ENCODE data around the gene ST8SIA1.

Gene ST8SIA1

DNA sequence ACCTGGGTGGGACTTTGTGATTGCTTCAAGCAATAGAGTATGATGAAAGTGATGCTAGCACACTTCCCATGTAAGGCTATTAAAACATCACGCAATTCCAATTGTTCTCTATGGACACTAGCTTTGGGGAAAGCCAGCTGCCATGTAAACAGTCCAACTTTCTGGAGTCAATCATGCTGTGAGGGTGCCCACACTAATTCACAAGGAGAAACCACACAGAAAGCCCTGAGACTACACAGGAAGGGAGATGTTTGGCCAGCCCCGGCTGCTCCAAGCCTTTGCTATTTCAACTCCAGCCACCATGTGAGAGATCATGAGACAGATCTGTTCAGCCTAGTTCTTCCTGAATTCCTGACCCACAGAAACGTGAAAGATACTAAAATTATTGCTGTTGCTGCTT lies 96.3 kb downstream of the ST8SIA1 start:
- DNase-seq (ENCODE audit: low read depth): no peak

GRCh38 chr12:22234561-22234960 lies 99.9 kb downstream of the ST8SIA1 start:
- peak; percentile 55 for DNase-seq (ENCODE audit: low read depth)

DNA sequence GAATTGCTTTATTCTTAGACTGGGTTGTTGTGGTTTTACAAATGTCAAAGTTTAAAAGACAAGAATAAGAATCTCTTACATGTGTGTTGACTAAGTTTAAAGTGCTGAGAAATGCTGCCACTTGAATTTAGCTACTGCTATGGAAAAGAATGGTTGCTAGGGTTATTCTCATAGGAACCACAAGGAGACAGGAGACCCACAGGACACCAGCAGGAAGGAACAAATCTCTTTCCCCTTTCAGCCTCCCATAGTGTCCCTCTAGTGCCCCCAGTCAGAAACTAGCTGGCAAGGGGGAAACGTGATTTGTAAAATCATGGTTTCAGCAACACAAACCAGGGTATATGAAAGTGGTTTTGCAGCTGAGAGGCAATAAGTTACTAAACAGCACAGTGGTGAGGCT lies 102.7 kb downstream of the ST8SIA1 start:
- DNase-seq (ENCODE audit: low read depth): no peak

DNA sequence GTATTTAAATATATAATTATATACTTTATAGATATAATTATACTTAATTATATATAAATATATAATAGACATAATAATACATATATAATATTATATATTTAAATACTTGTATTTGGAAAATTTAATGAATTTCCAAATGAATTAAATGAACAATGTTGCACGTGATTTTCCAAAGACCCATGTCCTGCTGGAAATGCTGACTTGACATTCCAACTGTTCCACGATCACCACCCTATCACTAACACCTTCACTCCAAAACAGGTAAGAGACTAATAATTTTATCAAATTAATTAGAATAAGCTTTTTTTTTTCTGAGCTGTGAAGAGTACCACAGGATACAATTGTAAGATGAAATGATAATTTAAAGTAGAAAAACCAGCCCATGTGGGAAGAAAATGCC lies 103.4 kb downstream of the ST8SIA1 start:
- no peak for DNase-seq (ENCODE audit: low read depth)

- DNase-seq (ENCODE audit: low read depth): peak; percentile 25
Measured at GRCh38 chr12:22230280-22230794, 104.2 kb downstream of the ST8SIA1 start.

GRCh38 chr12:22229652-22230279 lies 104.7 kb downstream of the ST8SIA1 start:
- DNase-seq (ENCODE audit: low read depth): no peak

DNA sequence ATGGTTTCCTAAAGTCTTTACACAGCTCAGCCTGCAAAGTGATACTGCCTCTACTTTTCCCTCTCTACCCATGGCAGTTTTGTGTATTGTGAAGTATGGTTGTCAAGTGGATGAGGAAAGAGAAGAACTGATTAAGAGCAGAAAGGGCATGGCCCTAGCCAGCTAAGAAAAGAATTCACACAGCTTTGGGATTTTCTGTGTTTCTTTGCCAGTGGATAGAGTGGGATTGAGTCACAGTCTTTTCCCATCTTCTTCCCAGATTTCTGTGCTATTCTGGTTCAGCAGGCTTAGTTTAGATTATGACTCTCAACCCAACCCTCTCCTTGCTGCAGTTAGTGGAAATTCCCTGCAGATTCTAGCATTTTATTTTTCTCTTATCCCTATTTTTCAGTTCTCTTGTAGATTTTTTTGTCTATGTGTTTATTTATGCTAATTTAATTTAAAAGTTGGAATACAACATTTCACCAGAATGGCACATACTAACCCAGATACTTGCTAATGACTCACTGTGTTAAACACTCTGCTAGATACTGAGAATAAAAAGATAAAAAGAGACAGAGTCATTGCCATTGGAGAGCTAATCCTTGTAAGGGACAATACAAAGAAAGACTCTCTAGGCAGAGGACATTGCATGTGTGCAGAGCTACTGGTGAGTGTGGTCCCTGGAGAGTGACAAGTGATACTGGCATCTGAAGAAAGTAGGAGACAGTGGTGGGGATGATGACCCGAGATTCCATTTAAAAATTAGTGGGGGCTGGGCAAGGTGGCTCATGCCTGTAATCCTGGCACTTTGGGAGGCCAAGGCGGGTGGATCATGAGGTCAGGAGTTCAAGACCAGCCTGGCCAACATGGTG lies 106.3 kb downstream of the ST8SIA1 start:
- peak; percentile 49 for DNase-seq (ENCODE audit: low read depth)

- no peak for DNase-seq (ENCODE audit: low read depth)
Measured at GRCh38 chr12:22223356-22223755, 111.2 kb downstream of the ST8SIA1 start.

- no peak for DNase-seq (ENCODE audit: low read depth)
Measured at GRCh38 chr12:22217556-22217955, 117.0 kb downstream of the ST8SIA1 start.

DNA sequence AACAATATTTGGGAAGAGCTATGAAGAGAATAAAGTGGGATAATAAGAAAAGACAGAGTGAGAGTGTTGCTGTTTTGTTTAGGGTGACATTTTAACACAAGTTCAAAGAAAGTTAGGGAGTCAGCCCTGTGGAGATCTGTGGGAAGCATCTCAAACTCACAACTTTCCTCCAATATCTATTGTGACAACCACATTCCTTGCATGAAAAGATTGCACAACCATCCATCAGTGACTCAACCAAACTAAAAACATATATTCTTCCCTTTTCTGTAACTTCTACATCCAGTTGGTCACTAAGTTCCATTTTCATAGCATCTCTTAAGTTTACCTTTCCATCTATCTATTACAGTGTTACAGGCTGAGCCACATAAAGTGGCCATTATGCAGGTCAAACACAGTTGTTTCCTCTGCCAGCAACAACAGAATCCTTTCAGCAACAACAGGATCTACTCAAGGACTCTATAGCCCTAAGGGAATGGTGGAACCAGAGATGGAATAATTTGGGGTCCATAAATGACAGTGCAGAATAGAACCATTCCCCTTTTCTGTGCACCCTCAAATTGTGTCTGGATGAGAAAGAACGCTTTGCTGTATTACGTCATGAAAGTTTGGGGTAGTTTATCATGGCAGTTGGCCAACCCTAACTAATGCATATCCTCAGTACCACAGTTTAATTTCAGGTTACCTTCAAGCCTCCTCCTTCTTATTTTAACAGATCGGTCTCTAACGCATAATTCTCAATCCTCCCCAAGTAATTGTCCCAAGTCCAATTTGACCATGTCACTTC lies 118.8 kb downstream of the ST8SIA1 start:
- no peak for DNase-seq (ENCODE audit: low read depth)

DNA sequence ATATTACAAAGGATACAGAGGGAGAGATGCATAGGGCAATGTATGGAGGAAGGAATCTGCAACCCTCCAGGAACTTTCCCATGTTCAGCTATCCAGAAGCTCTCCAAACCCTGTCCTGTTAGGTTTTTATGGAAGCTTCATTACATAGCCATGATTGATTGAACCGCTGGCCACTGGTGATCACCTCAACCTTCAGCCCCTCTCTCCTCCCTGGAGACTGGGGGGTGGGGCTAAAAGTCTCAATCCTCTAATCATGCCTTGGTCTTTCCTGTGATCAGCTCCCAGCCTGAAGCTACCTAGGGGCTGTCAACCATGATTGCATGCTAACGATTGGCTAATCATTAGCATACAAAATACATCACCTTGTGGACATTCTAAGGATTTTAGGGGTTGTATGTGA lies 123.4 kb downstream of the ST8SIA1 start:
- no peak for DNase-seq (ENCODE audit: low read depth)

GRCh38 chr12:22209422-22209821 lies 125.1 kb downstream of the ST8SIA1 start:
- no peak for DNase-seq (ENCODE audit: low read depth)

DNA sequence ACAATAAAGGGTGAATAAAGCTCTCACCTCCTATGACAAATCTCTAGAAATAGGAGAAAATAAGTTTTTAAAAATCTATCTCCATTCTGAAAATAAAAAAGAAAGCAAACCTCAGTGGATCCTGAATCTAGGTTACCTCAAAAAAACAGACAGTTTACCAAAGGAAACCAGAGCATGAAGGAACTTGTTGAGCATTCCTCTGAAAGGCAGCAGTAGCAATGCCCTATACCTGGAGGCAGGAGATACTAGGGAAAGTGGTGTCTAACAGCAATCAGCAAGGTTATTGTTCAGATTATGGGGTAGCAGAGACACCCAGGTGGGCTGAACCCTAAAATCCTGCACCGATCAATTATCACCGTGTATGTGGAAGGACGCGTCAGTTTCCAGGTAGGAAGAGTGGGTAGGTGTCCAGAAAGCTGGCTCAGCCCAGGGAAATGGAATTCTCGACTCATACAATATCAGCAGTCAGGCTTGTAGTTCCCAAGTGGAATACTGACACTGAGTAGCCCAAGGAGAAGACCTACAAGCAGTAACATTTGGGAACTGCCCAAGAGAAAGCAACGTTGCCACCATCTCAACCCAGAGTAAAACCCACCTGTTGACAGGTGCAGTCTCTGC lies 128.3 kb downstream of the ST8SIA1 start:
- DNase-seq (ENCODE audit: low read depth): no peak

GRCh38 chr12:22204391-22204790 lies 130.1 kb downstream of the ST8SIA1 start:
- DNase-seq (ENCODE audit: low read depth): no peak

GRCh38 chr12:22202847-22203246 lies 131.7 kb downstream of the ST8SIA1 start:
- DNase-seq (ENCODE audit: low read depth): no peak

- DNase-seq (ENCODE audit: low read depth): no peak
Measured at GRCh38 chr12:22201101-22201500, 133.4 kb downstream of the ST8SIA1 start.

DNA sequence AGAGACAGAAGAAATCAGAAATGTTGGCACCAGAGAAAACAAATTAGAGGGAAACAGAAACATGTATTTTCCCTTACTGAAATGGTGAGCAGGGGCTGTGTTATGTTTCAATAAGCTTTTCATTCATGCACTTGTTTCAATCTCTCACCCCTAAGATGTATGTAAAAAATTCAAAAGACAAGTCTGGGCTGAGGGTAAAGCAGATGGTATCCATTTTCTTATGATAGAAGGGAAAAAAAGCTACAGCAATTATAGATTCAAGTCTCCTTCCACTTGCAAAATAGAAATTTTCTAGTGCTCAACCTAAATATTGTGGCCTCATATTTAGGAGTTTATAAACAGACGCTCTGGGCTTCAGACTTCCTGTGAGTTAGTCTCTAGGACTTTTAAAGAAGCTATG lies 138.3 kb downstream of the ST8SIA1 start:
- no peak for DNase-seq (ENCODE audit: low read depth)

DNA sequence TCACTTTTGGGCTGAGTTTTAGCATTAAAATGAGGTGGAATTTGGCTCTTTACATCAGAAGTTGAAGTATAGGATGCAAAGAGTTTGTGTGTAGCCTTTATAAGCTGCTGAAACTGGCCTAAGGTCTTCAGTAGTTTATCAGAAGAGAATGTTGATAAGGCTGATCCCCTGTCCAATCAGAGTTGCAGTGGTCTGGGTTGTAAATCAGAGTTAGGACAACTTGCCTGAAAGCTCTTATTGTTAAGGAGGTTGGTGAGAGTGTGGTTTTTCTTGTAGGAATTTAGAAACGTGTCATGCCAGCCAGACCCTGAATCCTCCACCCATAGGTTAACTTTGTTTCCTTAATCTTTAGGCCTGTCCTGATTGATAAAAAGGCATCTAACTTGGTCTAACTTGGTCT lies 143.5 kb downstream of the ST8SIA1 start:
- no peak for DNase-seq (ENCODE audit: low read depth)

DNA sequence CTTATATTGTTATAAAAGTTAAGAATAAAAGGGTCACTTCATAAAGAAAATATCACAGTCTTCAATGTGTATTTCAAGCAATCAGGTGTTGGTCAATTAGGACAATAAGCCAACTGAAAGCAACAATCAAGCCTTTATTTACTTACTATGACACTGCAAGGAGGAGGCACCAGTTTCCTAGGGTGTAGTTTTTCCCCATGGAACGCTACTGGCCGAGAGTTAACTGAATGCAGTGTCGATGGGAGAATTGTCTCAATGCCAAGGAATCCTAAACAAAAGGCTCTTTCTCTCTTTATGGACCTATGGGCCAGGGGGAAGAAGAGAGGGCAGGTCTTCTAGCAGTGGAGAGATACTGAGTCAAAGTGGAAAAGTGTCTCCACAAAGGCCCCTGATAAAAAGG lies 146.1 kb downstream of the ST8SIA1 start:
- DNase-seq (ENCODE audit: low read depth): no peak

- DNase-seq (ENCODE audit: low read depth): no peak
Measured at GRCh38 chr12:22180705-22181104, 153.8 kb downstream of the ST8SIA1 start.

DNA sequence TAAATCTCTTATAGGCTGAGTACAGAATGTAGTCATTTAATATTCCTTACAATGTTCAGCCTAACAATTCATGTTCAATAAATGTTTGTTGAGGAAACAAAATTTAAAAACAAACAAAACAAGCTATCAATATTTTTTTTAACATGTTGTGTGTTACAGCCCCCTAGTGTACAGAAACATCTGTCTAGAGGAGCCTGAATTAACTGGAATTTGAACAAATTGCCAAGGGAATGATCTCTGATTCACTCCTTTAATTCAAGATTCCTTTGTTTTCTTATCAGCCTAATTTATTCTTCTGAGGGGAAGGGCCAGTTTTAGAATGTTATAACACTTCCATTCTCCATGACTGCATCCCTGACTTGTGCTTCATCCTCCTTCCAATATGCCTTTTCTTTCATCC lies 161.3 kb downstream of the ST8SIA1 start:
- no peak for DNase-seq (ENCODE audit: low read depth)

DNA sequence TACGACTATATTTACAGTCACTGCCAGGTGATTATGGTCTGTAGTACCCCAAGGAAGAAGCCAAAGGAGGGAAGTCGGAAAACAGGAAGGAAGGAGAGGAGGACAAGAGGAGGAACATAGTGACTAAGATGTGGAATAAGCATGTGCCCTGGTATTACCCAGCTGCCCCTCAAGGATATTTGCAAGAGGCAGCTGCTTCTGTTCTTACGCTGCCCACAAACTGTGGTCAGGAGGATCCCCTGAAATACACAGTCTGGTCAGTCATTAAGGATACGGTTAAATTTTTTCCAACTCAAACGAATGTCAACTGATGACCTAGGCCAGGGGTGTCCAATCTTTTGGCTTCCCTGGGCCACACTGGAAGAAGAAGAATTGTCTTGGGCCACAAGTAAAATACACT lies 162.0 kb downstream of the ST8SIA1 start:
- no peak for DNase-seq (ENCODE audit: low read depth)

All from GM04503 (cell line).